Amygdala (tissue), 56 donors: ENCODE results near the gene RIC8B.
A peak's percentile ranks its signal among the peaks of the same experiment; 100 is the strongest.
"Not testable (repeated sequence)": the region's sequence is repeated elsewhere in the genome, so short reads cannot be mapped to it uniquely, and the experiment has no call there.

Experiments
- DNase-seq, 56 donors: peaks; one replicate each; lab custom pipeline; 2025; lab: John Stamatoyannopoulos, UW

The RIC8B gene, protein sequence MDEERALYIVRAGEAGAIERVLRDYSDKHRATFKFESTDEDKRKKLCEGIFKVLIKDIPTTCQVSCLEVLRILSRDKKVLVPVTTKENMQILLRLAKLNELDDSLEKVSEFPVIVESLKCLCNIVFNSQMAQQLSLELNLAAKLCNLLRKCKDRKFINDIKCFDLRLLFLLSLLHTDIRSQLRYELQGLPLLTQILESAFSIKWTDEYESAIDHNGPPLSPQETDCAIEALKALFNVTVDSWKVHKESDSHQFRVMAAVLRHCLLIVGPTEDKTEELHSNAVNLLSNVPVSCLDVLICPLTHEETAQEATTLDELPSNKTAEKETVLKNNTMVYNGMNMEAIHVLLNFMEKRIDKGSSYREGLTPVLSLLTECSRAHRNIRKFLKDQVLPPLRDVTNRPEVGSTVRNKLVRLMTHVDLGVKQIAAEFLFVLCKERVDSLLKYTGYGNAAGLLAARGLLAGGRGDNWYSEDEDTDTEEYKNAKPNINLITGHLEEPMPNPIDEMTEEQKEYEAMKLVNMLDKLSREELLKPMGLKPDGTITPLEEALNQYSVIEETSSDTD

DNA sequence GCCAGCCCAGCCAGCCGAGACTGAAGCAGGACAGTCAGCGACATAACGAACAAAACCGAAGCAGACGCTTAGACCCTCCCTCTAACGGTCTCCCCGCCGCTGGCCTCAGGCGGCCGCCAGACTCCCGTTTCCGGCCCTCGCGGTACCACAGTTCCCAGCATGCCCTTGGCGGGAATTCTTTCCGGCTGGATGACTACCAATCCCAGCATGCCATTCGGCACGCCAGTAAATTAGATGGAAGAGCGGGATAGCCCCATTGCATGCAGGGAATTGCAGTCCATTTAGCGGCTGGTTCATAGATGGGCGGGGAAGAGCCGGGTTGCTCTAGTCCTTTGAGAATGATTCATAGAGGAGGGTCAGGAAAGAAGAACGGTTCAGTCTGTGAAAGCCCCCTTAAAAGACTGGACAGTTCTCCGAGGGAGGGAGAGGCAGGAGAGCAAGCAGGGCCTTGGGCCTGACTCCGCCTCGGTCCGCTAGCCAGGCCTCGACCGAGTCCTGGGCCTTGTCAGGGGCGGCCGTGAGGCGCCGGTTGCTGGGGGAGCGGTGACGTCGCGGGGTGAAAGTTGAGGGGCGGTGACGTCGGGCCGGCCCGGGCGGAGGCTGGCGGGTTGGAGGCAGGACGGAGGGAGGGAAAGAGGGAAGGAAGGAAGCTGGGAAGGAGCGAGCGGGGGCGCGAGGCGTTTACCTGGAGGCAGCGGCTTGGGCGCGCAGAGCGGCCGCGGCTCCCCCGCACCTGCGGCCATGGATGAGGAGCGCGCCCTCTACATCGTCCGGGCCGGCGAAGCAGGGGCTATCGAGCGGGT lies at the start of gene RIC8B:
Gene RIC8B (plus strand): TSS at position 678 of the 803 bp plus-strand sequence. CDS start 64 bp downstream, at position 742.
- DNase-seq = peak; percentile 84 to 100 (median 96)

DNA sequence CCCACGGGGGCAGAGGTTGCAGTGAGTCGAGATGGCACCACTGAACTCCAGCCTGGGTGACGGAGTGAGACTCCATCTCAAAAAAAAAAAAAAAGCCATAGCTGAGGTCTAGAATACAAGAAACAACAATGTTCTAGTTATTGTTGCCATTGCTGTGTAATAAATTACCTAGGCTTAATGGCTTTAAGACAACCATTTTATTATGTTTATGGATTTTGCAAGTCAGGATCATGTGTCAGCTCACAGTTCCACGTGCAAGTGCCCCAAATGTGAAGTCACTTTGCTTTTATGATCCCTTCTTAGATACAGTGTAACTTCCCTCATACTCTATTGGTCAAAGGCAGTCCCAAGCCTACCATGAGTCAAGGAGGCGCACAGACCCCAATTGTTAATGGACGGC lies 49.5 kb upstream of the RIC8B start:
- no peak for DNase-seq

DNA sequence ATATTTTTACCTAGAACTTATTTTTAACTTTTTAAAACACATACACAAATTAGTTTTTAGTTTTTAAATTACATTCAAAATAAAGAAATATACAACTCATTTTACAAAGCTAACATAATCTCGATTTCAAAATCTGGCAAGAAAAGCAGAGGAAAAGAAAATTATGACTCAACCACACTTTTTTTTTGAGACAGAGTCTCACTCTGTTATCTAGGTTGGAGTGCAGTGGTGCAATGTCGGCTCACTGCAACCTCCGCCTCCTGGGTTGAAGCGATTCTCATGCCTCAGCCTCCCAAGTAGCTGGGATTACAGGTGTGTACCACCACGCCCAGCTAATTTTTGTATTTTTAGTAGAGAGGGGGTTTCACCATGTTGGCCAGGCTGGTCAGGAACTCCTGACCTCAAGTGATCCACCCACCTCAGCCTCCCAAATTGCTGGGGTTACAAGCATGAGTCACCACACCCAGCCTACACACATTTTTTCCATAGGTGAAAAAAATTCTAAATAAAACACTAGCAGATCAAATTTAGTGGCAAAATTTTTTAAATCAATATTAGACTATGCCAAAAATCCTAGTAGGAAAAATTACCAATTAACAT lies 47.8 kb upstream of the RIC8B start:
- not testable (repeated sequence) for DNase-seq

DNA sequence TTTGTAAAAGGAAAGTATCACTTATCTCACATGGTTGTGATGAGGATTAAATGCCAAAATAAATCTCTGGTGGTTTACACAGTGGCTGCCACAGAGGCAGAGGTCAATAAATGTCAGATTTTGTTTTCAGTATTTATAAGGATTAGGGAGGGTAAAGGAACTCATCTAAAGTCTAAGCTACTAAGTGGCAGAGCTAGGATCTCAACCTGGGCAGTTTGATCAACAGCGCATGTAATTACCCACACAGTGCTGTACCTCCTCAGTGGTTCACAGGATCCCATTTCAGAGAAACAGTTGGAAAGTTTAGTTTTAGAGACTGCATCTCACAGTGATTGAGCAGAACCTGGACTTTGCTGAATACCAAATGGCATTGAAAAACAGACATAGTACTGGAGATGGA lies 44.9 kb upstream of the RIC8B start:
- DNase-seq = no peak

DNA sequence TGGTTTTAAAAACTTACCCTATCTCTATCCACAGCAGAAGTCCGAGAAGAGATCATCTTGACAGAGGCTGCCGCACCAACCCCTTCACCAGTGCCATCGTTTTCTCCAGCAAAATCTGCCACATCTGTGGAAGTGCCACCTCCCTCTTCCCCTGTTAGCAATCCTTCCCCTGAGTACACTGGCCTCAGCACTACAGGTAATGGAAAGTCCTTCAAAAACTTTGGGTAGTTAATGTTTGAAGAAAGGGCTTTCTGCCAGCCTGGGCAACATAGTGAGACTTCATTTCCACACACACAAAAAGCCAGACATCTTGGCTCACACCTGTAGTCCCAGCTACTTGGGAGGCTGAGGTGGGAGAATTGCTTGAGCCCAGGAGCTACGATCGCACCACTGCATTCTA lies 41.6 kb upstream of the RIC8B start:
- no peak for DNase-seq

DNA sequence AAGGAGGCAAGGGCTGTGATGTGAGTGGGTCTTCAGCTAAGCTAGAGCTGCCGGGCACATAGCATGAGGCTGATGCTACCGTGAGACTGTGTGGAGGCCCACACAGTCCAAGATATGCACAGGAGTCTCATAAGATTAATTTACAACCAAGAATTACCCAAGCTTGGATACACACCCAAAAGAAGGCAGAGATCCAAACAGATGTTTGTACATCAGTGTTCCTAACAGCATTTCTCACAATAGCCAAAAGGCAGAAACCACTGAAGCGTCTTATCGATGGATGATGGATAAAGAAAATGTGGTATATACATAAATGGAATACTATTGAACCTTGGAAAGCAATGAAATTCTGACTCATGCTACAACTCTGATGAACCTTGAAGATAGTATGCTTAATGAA lies 40.8 kb upstream of the RIC8B start:
- no peak for DNase-seq

DNA sequence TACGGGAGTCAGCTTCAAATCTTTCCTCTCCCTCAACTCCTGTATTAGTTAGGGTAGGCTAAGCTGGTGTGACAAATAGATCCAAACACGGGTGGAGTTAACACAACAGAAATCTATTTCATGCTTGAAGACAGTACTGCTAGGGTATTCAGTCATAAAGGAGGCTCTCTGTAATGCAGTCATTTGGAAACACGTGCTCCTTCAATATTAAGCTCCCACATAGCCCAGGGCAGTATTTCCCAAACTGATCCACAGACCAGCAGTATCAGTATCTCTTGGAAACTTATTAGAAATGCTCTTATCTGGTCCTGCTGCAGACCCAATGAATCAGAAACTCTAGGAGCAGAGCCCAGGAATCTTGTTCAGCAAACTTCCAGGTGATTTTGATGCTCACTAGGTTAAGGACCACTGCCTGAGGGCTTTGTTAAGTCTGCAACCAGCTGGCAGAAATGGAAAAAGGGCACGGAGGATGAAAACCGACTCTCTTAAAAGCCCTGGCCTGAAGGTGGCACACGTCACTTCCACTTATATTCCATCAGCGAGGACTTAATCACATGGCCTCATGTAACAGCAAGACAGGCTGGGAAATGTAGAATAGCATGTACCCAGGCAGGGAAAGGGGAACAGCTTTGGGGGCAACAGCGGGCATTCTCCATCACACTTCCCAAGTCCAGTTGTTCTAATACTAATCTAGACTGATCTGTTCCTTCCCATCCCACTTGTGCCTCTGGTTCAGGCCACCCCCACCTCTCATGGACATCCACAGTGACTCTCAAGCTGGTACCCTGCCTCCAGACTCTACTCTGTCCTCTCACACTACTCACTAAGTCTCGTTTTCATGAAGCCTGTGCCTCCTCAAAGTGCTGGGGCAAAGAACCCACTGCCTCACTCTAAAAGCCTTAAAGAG lies 38.2 kb upstream of the RIC8B start:
- no peak for DNase-seq

DNA sequence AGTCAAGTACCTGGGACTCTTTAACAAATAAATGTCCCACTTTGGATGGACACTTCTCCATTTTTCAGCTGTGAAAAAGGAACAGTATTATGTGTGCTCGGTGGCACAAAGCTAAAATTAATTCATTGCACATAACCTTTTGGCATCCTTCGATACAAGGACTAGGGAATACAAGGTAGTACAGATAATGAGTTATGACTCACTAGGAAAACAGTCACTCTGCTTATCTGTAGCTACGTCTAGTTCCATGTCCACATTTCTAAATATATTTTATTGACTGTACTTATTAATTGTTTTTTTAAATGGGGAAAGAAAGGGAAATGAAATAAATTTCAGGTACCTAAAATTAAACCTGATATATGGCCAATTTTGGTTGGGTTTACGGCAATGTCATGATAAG lies 35.2 kb upstream of the RIC8B start:
- no peak for DNase-seq

DNA sequence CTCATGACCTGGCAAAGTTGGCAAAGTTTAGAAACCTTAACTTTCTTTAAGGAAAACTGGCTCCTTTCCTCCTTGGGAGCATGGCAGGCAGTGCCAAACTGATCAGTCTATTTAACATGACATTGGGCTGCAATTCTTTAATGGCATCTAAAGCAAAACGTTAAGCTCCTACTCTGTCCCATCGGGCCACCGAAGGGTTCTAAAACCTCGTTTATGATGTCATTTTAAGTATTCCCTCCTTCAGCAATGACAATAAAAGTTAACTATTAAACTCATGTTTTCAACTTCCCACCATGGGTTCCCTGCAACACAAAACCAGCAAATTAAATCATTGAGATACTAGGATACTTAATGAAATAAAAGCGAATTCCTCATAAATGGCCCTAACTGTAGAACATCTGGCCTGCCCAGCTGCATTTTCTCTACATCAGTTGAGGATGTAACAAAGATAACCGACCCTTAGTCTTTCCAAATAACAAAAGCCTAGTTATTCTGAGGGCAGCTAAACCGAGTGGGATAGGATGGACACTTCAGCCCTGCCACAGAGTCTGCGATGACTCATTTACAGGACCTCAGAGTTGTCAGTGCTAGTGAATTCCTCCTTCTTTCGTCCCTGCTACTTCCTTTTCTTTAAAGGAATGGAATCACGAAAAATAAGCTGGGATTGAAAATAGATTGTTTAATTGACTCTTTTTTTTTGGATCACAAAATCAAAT lies 34.5 kb upstream of the RIC8B start:
- no peak for DNase-seq

DNA sequence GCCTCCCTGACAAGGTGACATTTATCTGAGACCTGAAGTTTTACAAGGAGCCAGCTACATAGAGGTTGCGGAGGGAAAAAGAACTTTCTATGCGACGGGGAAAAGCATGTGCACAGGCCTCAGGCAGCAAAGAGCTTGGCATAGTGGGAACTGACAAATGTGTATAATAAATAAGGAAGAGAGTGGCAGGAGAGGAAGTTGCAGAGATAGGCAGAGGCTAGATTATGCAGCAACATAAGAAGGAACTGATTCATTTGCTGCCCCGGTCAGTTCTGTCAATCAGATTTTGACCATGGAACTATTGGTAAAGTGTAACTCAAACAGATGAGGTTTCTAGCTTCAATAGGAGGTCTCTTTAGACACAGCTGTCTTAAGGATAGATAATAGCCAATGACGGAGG lies 33.7 kb upstream of the RIC8B start:
- no peak for DNase-seq

DNA sequence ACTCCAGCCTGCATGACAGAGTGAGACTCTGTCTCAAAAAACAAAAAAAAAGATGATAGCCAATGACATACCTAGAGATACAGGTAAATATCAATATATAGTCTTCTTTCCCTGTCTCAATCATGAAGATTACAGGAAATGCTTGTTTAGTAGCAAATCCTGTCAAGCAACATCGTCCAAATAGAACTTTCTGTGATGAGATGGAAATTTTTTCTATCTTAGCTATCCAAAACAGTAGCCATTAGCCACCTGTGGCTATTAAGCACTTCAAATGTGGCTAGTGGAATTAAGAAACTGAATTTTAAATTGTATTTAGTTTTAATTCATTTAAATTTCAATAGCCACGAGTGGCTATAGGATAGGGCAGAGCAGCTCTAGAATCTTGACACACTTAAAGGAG lies 33.2 kb upstream of the RIC8B start:
- DNase-seq = no peak

DNA sequence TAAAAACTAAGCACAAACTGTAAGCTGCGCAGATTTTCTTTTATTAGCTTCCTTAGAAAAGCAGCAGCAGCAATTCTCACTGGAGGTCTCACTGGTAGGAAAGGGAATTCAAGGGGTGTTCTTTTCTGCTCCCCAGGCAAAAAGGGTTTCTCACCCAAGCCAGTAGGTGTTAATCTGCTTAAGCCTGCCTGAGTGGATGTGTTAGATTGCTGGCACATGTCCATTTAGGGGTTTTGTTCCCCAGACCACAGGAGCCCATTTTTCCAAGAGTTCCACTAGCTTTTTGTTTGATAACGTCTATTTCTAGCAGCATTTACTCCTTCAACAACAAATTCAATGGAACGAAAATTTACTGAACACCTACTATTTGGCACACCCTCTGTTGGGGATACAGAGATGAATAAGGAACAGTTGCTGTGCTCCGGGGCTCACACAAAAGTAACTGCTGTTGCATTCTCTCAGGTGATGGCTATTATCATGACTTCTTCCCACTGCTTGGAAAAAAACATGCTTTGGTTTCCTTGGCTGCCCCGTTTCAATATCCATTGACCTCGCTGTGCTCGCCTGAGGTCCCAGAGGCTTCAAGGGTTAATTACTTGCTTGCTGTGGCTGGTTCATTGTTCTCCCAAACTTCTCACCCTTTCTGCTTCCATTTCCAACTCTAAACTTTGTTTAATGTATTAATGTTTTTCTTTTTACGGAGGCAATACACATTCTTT lies 31.1 kb upstream of the RIC8B start:
- DNase-seq = no peak

DNA sequence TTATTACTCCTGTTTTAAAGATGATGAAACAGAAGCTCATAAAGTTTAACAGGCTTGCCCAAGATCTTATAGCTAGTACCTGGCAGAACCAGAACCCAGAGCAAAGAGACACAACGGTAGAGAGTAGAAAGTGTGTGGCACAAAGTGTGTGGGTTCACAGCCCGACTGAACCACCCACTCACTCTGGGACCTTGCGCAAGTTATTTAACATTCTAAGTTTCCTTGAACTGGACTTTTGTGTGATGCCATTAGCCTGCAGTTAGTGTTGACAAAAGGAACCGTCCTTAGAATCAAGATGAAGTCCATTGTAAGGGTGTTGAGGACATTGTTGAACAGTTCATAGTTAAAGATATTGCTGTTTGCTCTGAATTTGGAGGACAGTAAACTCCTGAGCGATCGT lies 29.9 kb upstream of the RIC8B start:
- DNase-seq = no peak

DNA sequence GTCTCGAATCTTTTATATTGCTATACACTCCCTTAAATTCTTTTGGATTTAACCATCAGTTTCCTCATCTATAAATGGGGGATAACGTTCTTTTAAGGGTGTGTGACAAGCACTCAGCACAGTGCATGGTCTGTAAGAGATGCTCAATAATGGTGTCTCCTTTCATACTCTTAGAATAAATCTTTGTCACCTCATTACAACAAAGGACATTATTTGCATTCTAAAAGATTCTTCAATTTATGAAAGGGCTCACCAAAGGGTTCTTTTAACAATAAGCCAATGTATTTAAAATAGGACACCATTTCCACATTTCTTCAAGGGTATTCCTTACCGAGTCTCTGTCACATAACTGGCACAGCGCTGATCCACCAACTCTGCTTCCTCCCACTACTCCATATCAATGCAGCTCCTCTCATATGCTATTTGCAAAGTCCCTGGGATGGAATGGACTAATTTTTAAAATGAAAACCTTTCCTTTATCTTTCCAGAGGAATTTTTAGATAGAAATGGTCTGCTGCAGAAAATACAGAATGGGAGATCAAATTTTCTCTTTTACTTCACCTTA lies 29.2 kb upstream of the RIC8B start:
- DNase-seq = no peak

DNA sequence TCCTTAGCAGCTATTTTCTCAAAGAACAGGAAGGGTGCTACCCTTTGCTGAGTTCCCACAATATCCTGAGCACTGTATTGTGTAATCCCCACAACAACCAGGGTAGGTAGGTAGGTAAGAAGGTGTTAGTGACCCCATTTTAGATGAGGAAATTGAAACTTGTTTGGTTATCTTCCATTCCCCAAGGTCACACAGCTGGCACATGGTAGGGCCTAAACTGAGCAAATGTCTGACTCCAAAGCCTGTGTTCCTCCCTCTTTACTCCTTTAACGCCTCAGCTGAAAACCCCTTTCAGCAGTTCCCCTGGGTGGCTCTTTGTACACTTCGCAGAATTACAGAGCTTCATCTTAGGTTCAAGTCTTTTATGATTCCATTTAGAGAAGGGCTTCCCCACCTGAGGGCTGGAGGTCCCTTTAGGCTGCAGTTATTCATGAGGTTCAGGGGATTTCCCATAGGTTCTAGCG lies 26.5 kb upstream of the RIC8B start:
- no peak for DNase-seq

DNA sequence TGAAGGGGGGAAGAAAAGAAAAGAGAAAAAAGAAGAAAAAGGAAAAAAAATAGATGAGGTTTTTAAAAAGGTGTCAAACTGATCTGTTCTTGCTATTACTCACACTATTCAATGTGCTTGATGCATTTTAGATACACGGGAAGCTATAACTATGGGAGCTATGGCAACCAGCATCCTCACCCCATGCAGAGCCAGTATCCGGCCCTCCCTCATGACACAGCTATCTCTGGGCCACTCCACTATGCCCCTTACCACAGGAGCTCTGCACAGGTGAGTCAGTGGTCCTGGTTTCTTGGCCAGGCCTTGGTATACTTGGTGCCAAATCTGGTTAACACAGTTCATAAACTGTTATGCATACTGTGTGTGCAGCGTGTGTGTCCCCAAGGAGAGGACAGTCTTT lies 24.0 kb upstream of the RIC8B start:
- no peak for DNase-seq

DNA sequence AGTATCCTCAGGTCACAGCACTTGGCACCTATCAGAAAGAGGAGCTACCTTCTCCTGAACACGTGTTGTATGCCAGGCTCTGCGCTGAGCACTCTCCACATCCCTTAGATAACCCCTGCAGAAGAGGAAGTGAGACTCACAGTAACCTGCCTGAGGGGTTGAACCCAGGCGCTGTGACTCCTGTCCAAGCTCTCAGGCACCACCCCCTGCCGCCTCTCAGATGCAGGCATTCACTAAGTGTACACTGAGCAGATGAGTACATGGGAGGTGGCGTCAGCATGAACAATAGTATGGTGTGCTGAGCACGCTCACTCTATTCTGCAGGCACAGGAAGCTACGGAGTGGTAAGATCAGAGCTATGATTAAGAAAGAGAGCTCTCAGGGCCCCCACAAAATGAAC lies 21.0 kb upstream of the RIC8B start:
- no peak for DNase-seq

DNA sequence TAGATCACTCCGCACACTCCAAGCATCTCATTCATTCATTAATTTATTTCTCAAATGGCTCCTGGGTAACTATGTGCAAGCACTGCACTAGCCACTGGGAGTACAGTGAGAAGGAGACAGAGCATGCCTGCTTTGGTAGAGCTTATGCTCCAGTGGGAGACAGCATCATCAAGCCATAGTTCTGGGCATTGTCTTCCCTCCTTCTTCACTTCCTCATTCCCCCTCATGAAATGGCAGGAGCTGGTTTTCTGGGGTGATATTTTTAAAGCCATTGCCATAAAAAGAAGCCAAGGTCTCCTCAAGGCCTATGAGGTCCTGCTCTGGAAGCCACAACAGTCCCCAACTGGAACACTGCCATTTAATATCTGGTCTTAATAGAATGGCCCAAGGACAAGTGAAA lies 20.2 kb upstream of the RIC8B start:
- DNase-seq = no peak
